Ectodermal cell (in vitro differentiated cells): Measurements from ENCODE around the gene TLE3.
"Not testable (repeated sequence)": the region's sequence is repeated elsewhere in the genome, so short reads cannot be mapped to it uniquely, and the experiment has no call there.

Experiments used
- H3K27ac ChIP-seq: 2 replicates; pipeline ENCODE4 v1.7.0; 2013; ENCODE audit warnings: mild to moderate bottlenecking, low read depth, low read length; ENCODE audit not compliant: insufficient read depth, poor library complexity, severe bottlenecking
- H3K27me3 ChIP-seq: 2 replicates; pipeline ENCODE4 v1.7.0; 2013; ENCODE audit warnings: mild to moderate bottlenecking, low read length; ENCODE audit not compliant: insufficient read depth, control insufficient read depth, poor library complexity, severe bottlenecking
- H3K36me3 ChIP-seq: one replicate; pipeline ENCODE4 v1.7.0; 2013; ENCODE audit warnings: low read length; ENCODE audit not compliant: control insufficient read depth, insufficient read depth
- H3K4me1 ChIP-seq: one replicate; pipeline ENCODE4 v1.7.0; 2013; ENCODE audit warnings: low read length; ENCODE audit not compliant: control insufficient read depth, insufficient read depth
- H3K4me3 ChIP-seq: 2 replicates; pipeline ENCODE4 v1.7.0; 2013; ENCODE audit warnings: low read depth, low read length, control low read depth; ENCODE audit not compliant: insufficient read depth
- H3K9me3 ChIP-seq: 2 replicates; pipeline ENCODE4 v1.7.0; 2013; ENCODE audit warnings: mild to moderate bottlenecking, low read length, moderate library complexity; ENCODE audit not compliant: control insufficient read depth
- WGBS, 2 experiments: methylation state at CpG; one replicate each; pipeline ENCODE4 v1.1.7; 2013; ENCODE audit warnings: missing lambda C conversion rate in 2 of 2; 5-methylcytosine and 5-hydroxymethylcytosine counted together

TLE3 gene

GRCh38 chr15:70126362-70126761, 28.6 kb upstream of the TLE3 start:
- no peak overlapping the region for H3K4me3 ChIP-seq
- WGBS, 2 experiments = 92 to 95% methylated on average over 4 of the region's 4 CpGs
- H3K27me3 ChIP-seq = no peaks in the 10 kb centered on the region

DNA sequence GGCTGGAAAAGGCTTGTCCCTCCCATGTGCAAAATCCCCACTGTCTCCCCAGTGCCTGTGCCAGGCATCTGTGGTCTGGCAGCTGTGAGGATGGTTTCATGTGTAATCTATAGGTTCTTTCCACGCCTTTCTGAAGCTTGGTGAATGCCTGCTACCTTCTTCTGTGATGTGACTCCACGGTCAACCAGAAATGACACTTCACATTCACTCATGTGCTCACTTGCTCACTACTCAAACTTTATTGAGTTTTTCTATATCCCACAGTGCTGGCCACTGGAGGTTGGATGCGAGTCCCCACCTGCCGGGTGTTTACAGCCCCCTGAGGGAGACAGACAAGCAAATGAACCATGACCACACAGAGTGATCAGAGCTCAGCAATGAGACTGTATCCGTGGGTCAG, 27.9 kb upstream of the TLE3 start:
- Histone ChIP-seq H3K27me3 (no peaks in the 10 kb centered on the region), H3K36me3 (no peaks in the 10 kb centered on the region)
- 70 to 71% methylated on average over 5 of the region's 5 CpGs for WGBS, 2 experiments

More at GRCh38 chr15:70126362-70126761, 28.6 kb upstream of the TLE3 start:
- no peaks in the 10 kb centered on the region for H3K36me3 ChIP-seq
- H3K9me3 ChIP-seq = no peaks in the 10 kb centered on the region
- H3K4me1 ChIP-seq = no peaks in the 10 kb centered on the region
- H3K27ac ChIP-seq = no peak overlapping the region

DNA sequence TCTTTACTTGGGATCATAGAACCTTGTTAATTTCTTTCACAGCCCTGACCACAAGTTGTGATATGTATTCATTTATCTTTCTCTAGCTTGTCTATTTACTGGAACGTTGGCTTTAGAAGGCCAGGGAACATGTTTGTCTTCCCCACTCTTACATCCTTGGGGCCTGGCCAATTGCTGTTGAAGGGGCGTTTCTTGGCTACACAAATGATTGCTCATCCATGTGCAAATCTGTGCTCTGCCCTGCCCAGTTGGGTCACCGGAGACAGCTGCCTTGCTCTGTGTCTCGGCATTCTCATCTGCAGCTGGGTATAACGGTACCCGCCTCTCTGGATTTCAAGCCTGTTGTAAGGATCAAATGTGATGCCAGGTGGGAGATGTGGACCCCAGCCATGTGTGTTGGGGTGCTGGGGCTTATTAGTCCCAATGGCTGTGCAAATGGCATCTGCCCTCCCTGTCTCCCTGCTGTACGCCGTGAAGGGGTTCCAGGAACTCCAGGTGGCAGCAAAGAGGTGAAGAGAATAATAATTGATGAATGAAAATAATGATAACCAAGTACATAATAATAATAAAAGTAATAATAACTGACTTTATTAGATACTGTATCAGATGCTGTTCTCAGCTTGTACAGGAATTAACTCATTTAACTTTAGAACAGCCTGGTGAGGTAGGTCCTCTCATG, 24.0 kb upstream of the TLE3 start:
- 90 to 92% methylated on average over 8 of the region's 8 CpGs for WGBS, 2 experiments
- Histone ChIP-seq H3K27ac (no peak overlapping the region), H3K4me3 (no peak overlapping the region), H3K4me1 (peaks cover 5% of the 10 kb centered on the region), H3K27me3 (no peaks in the 10 kb centered on the region), H3K36me3 (no peaks in the 10 kb centered on the region), H3K9me3 (no peaks in the 10 kb centered on the region)

More for the DNA sequence above, 27.9 kb upstream of the TLE3 start:
- Histone ChIP-seq H3K27ac (no peak overlapping the region), H3K9me3 (no peaks in the 10 kb centered on the region), H3K4me1 (no peaks in the 10 kb centered on the region), H3K4me3 (no peak overlapping the region)

DNA sequence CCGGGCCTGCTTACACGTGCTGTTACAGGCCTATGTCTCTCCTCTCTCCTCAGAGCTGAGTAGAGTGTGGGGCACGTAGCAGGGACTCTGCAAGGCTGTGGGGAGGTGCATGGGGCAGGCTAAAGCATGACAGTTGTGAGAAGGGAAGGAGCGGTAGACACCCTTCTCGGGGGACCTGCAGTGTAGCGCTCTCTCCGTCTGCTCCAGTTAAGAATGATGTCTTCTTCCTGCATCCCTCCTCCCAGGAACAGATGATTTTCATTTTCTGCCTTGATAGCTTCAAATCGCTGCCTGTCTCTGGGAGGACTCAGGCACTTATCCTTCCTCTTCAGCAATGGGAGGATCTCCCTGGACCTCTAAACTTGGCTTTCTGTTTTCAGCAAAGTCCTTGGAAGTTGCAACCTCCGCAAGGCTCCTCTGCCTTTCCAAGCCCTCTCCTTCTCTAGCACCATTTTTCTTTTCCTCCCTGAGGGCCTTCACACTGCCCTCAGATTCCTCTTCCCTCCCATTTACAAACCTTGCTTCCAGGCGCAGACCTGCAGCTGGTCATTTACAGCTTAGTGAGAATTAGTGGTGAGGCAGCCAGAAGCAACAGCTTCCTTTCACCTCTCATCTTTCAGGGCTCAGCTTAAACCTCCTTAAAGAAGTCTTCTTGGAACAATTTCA, 23.4 kb upstream of the TLE3 start:
- no peaks in the 10 kb centered on the region for H3K27me3 ChIP-seq
- H3K4me1 ChIP-seq = peaks cover 5% of the 10 kb centered on the region
- H3K27ac ChIP-seq = no peak overlapping the region
- 85 to 88% methylated on average over 10 of the region's 10 CpGs for WGBS, 2 experiments
- H3K9me3 ChIP-seq = no peaks in the 10 kb centered on the region
- H3K36me3 ChIP-seq = no peaks in the 10 kb centered on the region
- no peak overlapping the region for H3K4me3 ChIP-seq

DNA sequence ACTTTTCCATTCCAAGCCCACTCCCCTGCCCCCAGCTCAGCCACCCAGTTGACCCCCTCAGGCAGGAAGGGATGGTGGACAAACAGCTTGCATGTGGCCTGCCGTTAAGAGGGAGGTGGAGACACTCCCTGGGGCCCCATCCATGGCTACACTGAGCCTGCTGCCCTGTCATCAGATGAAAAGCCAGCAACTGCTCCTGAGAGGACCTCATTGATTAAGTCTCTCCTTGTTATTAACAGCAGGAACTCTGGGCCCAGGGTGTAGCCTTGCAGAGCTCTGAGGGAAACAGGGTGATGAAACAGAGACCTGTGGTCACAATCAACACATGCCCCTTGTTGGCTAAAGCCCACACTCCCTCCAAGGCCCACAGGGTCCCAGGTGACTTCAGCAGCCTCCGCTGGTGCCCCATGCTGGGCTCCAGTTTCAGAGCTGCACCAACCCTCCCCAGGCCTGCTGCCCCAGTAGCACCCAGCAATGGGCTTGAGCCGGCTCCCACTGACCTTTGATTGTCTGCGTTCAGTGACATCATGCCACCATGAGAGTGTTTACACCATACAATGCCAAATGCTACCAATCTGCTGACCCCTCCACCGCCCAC, 22.3 kb upstream of the TLE3 start:
- no peaks in the 10 kb centered on the region for H3K36me3 ChIP-seq
- no peaks in the 10 kb centered on the region for H3K27me3 ChIP-seq
- peaks cover 5% of the 10 kb centered on the region for H3K4me1 ChIP-seq
- WGBS, 2 experiments = 82 to 84% methylated on average over 5 of the region's 5 CpGs
- no peak overlapping the region for H3K27ac ChIP-seq
- no peak overlapping the region for H3K4me3 ChIP-seq
- no peaks in the 10 kb centered on the region for H3K9me3 ChIP-seq

DNA sequence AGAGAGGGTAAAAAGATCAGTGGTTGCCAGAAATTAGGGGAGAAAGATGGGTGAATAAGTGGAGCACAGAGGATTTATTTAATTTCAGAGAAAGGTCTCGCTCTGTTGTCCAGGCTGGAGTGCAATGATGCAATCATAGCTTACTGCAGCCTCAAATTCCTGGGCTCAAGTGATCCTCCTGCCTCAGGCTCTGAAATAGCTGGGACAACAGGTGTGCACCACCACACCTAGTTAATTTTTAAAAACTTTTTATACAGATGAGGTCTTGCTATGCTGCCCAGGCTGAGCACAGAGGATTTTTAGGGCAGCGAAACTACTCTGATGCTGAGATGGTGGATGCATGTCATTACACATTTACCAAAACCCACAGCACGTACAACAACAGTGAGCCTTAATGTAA, 20.9 kb upstream of the TLE3 start:
- no peaks in the 10 kb centered on the region for H3K27me3 ChIP-seq
- peaks cover 5% of the 10 kb centered on the region for H3K4me1 ChIP-seq
- no peaks in the 10 kb centered on the region for H3K36me3 ChIP-seq
- WGBS, 2 experiments = 82 to 92% methylated on average over 3 of the region's 3 CpGs
- no peak overlapping the region for H3K27ac ChIP-seq
- H3K9me3 ChIP-seq = no peaks in the 10 kb centered on the region
- no peak overlapping the region for H3K4me3 ChIP-seq

DNA sequence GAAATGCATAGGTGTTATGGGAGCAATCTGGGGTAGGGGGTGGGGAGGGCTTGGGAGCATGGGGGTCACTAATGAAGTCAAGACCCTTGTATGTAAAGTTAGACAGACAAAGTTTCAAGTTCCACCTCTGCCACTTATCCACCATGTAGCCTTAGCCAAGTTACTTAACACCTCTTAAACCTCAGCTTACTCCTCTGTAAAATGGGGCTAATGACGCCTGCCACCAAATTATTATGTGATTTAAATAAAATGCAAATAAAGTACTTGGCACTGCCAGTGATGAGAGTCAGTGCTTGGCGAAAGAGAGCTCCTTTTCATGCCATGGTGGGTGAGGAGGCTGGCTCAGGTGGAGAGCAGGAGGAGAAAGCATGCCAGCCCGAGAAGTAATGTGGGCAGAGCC, 18.6 kb upstream of the TLE3 start:
- WGBS, 2 experiments = 93 to 98% methylated on average over 2 to 3 of the region's 3 CpGs
- Histone ChIP-seq H3K9me3 (no peaks in the 10 kb centered on the region), H3K27me3 (no peaks in the 10 kb centered on the region), H3K4me1 (peaks cover 9% of the 10 kb centered on the region), H3K4me3 (no peak overlapping the region), H3K36me3 (no peaks in the 10 kb centered on the region), H3K27ac (no peak overlapping the region)

DNA sequence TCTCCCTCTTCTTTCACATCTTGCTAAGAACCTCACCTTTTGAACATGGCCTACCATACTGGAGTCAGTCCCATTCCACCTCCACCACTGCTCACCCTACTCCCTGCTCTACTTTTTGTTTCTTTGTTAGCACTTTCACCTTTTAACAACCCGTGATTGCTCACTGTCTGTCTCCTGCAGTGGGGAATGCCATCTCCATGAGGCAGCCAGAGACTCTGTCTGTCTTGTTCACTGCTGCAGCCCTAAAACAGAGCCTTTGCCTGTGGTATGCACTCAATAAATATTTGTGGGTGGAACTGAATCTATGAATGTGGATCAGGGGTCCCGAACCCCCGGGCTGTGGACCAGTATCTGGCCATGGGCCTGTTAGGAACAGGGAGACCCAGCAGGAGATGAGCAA, 16.5 kb upstream of the TLE3 start:
- H3K4me3 ChIP-seq = no peak overlapping the region
- H3K4me1 ChIP-seq = peaks cover 15% of the 10 kb centered on the region
- no peaks in the 10 kb centered on the region for H3K9me3 ChIP-seq
- 65 to 78% methylated on average over 3 of the region's 3 CpGs for WGBS, 2 experiments
- H3K36me3 ChIP-seq = no peaks in the 10 kb centered on the region
- H3K27ac ChIP-seq = no peak overlapping the region
- H3K27me3 ChIP-seq = peaks cover 6% of the 10 kb centered on the region

GRCh38 chr15:70113304-70113700, 15.6 kb upstream of the TLE3 start:
- Histone ChIP-seq H3K27me3 (peaks cover 6% of the 10 kb centered on the region), H3K4me1 (peaks cover 15% of the 10 kb centered on the region), H3K27ac (no peak overlapping the region), H3K4me3 (no peak overlapping the region), H3K36me3 (no peaks in the 10 kb centered on the region), H3K9me3 (no peaks in the 10 kb centered on the region)
- WGBS, 2 experiments = 90 to 94% methylated on average over 7 of the region's 7 CpGs

GRCh38 chr15:70112572-70113303, 15.0 kb upstream of the TLE3 start:
- H3K9me3 ChIP-seq, H3K27ac ChIP-seq, H3K4me3 ChIP-seq, H3K36me3 ChIP-seq, H3K27me3 ChIP-seq: not testable (repeated sequence)
- WGBS, 2 experiments = 93 to 97% methylated on average over 4 of the region's 9 CpGs
- H3K4me1 ChIP-seq = peaks cover 15% of the 10 kb centered on the region
